Nephron (organoid): ENCODE results near the gene DIAPH3.
"Not testable (repeated sequence)": the region's sequence is repeated elsewhere in the genome, so short reads cannot be mapped to it uniquely, and the experiment has no call there.

Experiments
- H3K27ac Mint-ChIP-seq, 3 experiments: 2 replicates each; pipeline ENCODE4 v1.8.0; 2020; ENCODE audit warnings: mixed read lengths in 3 of 3, mild to moderate bottlenecking in 2 of 3, moderate library complexity in 1 of 3
- H3K27me3 Mint-ChIP-seq: 2 replicates; pipeline ENCODE4 v1.8.0; 2021; ENCODE audit warnings: low read depth, mild to moderate bottlenecking, moderate library complexity, mixed read lengths
- H3K36me3 Mint-ChIP-seq: 2 replicates; pipeline ENCODE4 v1.8.0; 2020; ENCODE audit warnings: low read depth, mixed read lengths
- H3K4me1 Mint-ChIP-seq: 2 replicates; pipeline ENCODE4 v1.8.0; 2020; ENCODE audit warnings: mixed read lengths
- H3K4me3 Mint-ChIP-seq, 3 experiments: 2 replicates each; pipeline ENCODE4 v1.8.0; 2020; ENCODE audit warnings: mild to moderate bottlenecking in 3 of 3, mixed read lengths in 3 of 3, moderate library complexity in 2 of 3
- H3K9me3 Mint-ChIP-seq: 2 replicates; pipeline ENCODE4 v1.8.0; 2020; ENCODE audit warnings: mixed read lengths
- CTCF ChIP-seq, 3 experiments: fragments of 200-600 bp; sonication (generic); IDR thresholded peaks; one replicate each; pipeline ENCODE4 v1.5.0; 2021; ENCODE audit warnings: antibody characterized with exemption in 3 of 3; ENCODE audit not compliant: unreplicated experiment in 3 of 3

Gene DIAPH3

GRCh38 chr13:60061737-60062136 lies 102.0 kb downstream of the DIAPH3 start:
- TF ChIP-seq CTCF (IDR thresholded peaks at IDR 0.05; ENCODE audit: unreplicated experiment in 3 of 3): no peak
- Mint-ChIP-seq H3K4me3 (no peak overlapping the region), H3K4me1 (no peaks in the 10 kb centered on the region), H3K27me3 (no peaks in the 10 kb centered on the region), H3K36me3 (peaks cover 22% of the 10 kb centered on the region), H3K9me3 (peaks cover 17% of the 10 kb centered on the region), H3K27ac (no peak overlapping the region)

DNA sequence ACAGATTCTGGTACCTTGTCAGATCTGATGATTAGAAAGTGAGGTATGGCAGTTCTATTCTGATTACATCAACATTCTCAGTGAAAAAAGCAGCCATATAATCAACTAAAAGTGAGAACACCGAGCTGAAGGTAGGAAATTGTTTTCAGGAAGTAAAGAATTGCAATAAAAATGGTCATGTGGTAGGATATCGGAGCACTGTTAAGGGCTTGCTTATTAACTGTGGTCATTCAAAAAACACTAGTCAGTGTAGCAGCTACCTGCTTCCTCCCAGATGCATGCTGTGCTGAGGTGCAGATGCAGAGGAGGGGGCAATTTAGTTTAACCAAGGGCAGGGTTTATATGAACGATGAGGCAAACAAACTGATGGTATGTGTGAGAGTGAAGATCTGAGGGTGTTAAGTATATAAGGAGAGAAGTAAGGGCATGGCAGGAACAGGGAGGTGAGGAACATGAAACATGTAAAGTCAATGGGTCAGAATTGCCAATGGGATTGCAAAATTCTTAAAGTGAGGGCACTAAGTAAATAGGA lies 111.9 kb downstream of the DIAPH3 start:
- Mint-ChIP-seq H3K27ac (no peak overlapping the region), H3K36me3 (peaks cover 3% of the 10 kb centered on the region), H3K9me3 (no peaks in the 10 kb centered on the region), H3K4me3 (no peak overlapping the region), H3K27me3 (no peaks in the 10 kb centered on the region), H3K4me1 (no peaks in the 10 kb centered on the region)
- TF ChIP-seq CTCF (IDR thresholded peaks at IDR 0.05; ENCODE audit: unreplicated experiment in 3 of 3): no peak

DNA sequence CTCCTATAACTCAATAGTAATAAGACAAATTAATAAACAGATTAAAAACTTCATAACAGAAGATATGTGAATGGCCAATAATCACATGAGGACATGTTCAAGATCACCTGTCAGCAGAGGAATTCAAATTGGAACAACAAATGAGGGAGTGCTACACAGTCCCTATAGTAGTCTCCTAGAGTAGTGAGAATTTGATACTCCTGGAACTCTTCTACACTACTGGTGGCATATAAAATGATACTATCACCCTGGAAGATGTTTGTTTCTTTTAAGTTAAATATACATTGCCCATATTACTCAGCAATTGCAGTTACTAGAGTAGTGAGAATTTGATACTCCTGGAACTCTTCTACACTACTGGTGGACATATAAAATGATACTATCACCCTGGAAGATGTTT lies 115.4 kb downstream of the DIAPH3 start:
- H3K27me3 Mint-ChIP-seq, H3K36me3 Mint-ChIP-seq, H3K9me3 Mint-ChIP-seq, H3K27ac Mint-ChIP-seq, H3K4me3 Mint-ChIP-seq, H3K4me1 Mint-ChIP-seq: not testable (repeated sequence)

DNA sequence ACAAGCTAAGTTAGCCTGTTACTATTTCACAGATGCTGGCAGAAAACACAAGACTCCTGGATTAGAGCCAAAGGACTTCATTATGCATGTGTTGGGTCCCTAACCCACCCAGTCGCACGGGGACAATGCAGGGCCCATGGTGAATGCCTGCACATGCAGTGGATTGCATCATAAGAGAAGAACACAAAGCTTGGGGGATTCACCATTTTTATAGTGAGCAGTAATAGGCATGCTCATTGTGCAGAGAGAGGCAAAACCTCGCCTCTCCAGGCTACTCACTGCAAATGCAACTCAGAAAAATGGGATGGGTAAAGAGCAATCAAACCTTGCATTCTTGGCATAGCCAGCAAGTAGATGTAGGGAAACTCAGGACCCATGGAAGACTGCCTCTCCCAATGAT lies 115.8 kb downstream of the DIAPH3 start:
- no peak for TF ChIP-seq CTCF (IDR thresholded peaks at IDR 0.05; ENCODE audit: unreplicated experiment in 3 of 3)
- H3K36me3 Mint-ChIP-seq: no peaks in the 10 kb centered on the region
- H3K27me3 Mint-ChIP-seq: no peaks in the 10 kb centered on the region
- H3K27ac Mint-ChIP-seq: no peak overlapping the region
- no peak overlapping the region for H3K4me3 Mint-ChIP-seq
- H3K4me1 Mint-ChIP-seq: no peaks in the 10 kb centered on the region
- peaks cover 3% of the 10 kb centered on the region for H3K9me3 Mint-ChIP-seq

GRCh38 chr13:60044321-60044720 lies 119.4 kb downstream of the DIAPH3 start:
- Mint-ChIP-seq H3K9me3 (peaks cover 3% of the 10 kb centered on the region), H3K27ac (no peak overlapping the region), H3K4me1 (no peaks in the 10 kb centered on the region), H3K36me3 (no peaks in the 10 kb centered on the region), H3K4me3 (no peak overlapping the region), H3K27me3 (no peaks in the 10 kb centered on the region)
- no peak for TF ChIP-seq CTCF (IDR thresholded peaks at IDR 0.05; ENCODE audit: unreplicated experiment in 3 of 3)

GRCh38 chr13:60043262-60043661 lies 120.5 kb downstream of the DIAPH3 start:
- H3K4me1 Mint-ChIP-seq: no peaks in the 10 kb centered on the region
- TF ChIP-seq CTCF (IDR thresholded peaks at IDR 0.05; ENCODE audit: unreplicated experiment in 3 of 3): no peak
- H3K27me3 Mint-ChIP-seq: no peaks in the 10 kb centered on the region
- peak overlapping the region in 2 of 3 experiments; percentile 0 to 9 for H3K27ac Mint-ChIP-seq
- H3K36me3 Mint-ChIP-seq: no peaks in the 10 kb centered on the region
- H3K4me3 Mint-ChIP-seq: no peak overlapping the region
- peaks cover 3% of the 10 kb centered on the region for H3K9me3 Mint-ChIP-seq

GRCh38 chr13:60040668-60041067 lies 123.1 kb downstream of the DIAPH3 start:
- H3K36me3 Mint-ChIP-seq, H3K4me1 Mint-ChIP-seq, H3K27ac Mint-ChIP-seq, H3K27me3 Mint-ChIP-seq, H3K9me3 Mint-ChIP-seq, H3K4me3 Mint-ChIP-seq: not testable (repeated sequence)
